Tibial nerve (tissue), 3 donors: ENCODE data around the gene CDC42SE2.

Experiments
- CTCF ChIP-seq, 5 experiments: fragments of 200-600 bp in 3 of 5; fragments of 450-650 bp in 2 of 5; sonication (generic) in 3 of 5; IDR thresholded peaks; one replicate each; pipeline ENCODE4 v1.5.1; 2016 to 2019; ENCODE audit warnings: antibody characterized with exemption in 5 of 5, mild to moderate bottlenecking in 3 of 5, moderate library complexity in 2 of 5
- POLR2A ChIP-seq, 2 donors: fragments of 450-650 bp; IDR thresholded peaks; one replicate each; pipeline ENCODE4 v1.6.1; 2017; ENCODE audit warnings: antibody characterized with exemption in 2 of 2, mild to moderate bottlenecking in 2 of 2, moderate library complexity in 2 of 2

GRCh38 chr5:131229623-131230022, 34.2 kb upstream of the CDC42SE2 start:
- TF ChIP-seq CTCF (IDR thresholded peaks at IDR 0.05) (no peak), POLR2A (IDR thresholded peaks at IDR 0.05) (no peak)
